CD14-positive monocyte (primary cell): ENCODE measurements around the gene AP4S1. TPM values are rescaled to one million over a fixed set of nuclear protein-coding genes. Genes with fewer than 3 reads are reported as not detected.

Experiments used
- DNase-seq, 3 donors: peaks; one replicate each; pipeline ENCODE4 v3.0.0-alpha.2; 2011 to 2022
- H2AFZ ChIP-seq: 2 replicates; pipeline ENCODE4 v1.6.0; 2012; ENCODE audit warnings: mild to moderate bottlenecking, low read depth, low read length, inconsistent platforms; ENCODE audit not compliant: insufficient read depth, poor library complexity, severe bottlenecking
- H3K27ac ChIP-seq, 2 donors: 1 replicate in 1 of 2; 2 replicates in 1 of 2; pipeline ENCODE4 v1.5.1; 2012 to 2013; ENCODE audit warnings: low read length in 2 of 2, control low read depth in 1 of 2, inconsistent platforms in 1 of 2, low read depth in 1 of 2, mild to moderate bottlenecking in 1 of 2
- H3K27me3 ChIP-seq, 2 donors: one replicate each; pipeline versions ENCODE4 v1.6.0 to v1.6.1; 2011 to 2013; ENCODE audit warnings: low read length in 2 of 2; ENCODE audit not compliant: control insufficient read depth in 2 of 2, insufficient read depth in 2 of 2
- H3K36me3 ChIP-seq, 2 donors: replicated peaks in 1 of 2; 1 replicate in 1 of 2; 2 replicates in 1 of 2; pipeline versions ENCODE4 v1.5.1 to v1.6.1; 2012 to 2013; ENCODE audit warnings: low read length in 2 of 2, control low read depth in 1 of 2, inconsistent platforms in 1 of 2, mild to moderate bottlenecking in 1 of 2; ENCODE audit not compliant: insufficient read depth in 2 of 2, control insufficient read depth in 1 of 2
- H3K4me1 ChIP-seq, 2 donors: 1 replicate in 1 of 2; 2 replicates in 1 of 2; pipeline versions ENCODE4 v1.5.1 to v1.6.1; 2012 to 2013; ENCODE audit warnings: low read length in 2 of 2, control low read depth in 1 of 2, inconsistent platforms in 1 of 2, mild to moderate bottlenecking in 1 of 2, moderate library complexity in 1 of 2; ENCODE audit not compliant: insufficient read depth in 2 of 2, control insufficient read depth in 1 of 2
- H3K4me2 ChIP-seq: replicated peaks from 2 replicates; pipeline ENCODE3; 2012; ENCODE audit warnings: low read length, moderate library complexity, mild to moderate bottlenecking; ENCODE audit not compliant: poor library complexity, severe bottlenecking; ENCODE audit errors: extremely low read depth
- H3K4me3 ChIP-seq, 3 experiments: fragments of 200-600 bp in 1 of 3; sonication (generic) in 1 of 3; replicated peaks in 1 of 3; 1 replicate in 2 of 3; 2 replicates in 1 of 3; pipeline ENCODE4 v1.5.1; 2011 to 2013; ENCODE audit warnings: low read length in 3 of 3, mild to moderate bottlenecking in 3 of 3, control low read depth in 2 of 3, low read depth in 2 of 3, inconsistent platforms in 1 of 3, moderate library complexity in 1 of 3
- H3K79me2 ChIP-seq: 2 replicates; pipeline ENCODE4 v1.6.0; 2012; ENCODE audit warnings: mild to moderate bottlenecking, control low read depth, inconsistent platforms, low read length, moderate library complexity; ENCODE audit not compliant: insufficient read depth
- H3K9ac ChIP-seq: 2 replicates; pipeline ENCODE4 v1.6.0; 2017; ENCODE audit warnings: low read length, mild to moderate bottlenecking; ENCODE audit not compliant: insufficient read depth, poor library complexity, severe bottlenecking
- H3K9me3 ChIP-seq, 2 donors: replicated peaks in 1 of 2; 1 replicate in 1 of 2; 2 replicates in 1 of 2; pipeline versions ENCODE4 v1.5.1 to v1.6.1; 2012 to 2013; ENCODE audit warnings: low read length in 2 of 2, control low read depth in 1 of 2; ENCODE audit not compliant: control insufficient read depth in 1 of 2, insufficient read depth in 1 of 2
- H4K20me1 ChIP-seq: 2 replicates; pipeline ENCODE4 v1.6.0; 2012; ENCODE audit warnings: mild to moderate bottlenecking, low read length, control low read depth, moderate library complexity; ENCODE audit not compliant: insufficient read depth
- H3K27ac Mint-ChIP-seq, 7 donors: one replicate each; pipeline ENCODE4 v1.8.0; 2020; ENCODE audit warnings: mild to moderate bottlenecking in 7 of 7, mixed read lengths in 7 of 7, moderate library complexity in 6 of 7, inconsistent platforms in 2 of 7
- H3K27me3 Mint-ChIP-seq, 3 donors: one replicate each; pipeline ENCODE4 v1.8.0; 2021 to 2022; ENCODE audit warnings: low read depth in 3 of 3, mild to moderate bottlenecking in 3 of 3, mixed read lengths in 3 of 3, moderate library complexity in 3 of 3, inconsistent platforms in 1 of 3
- H3K36me3 Mint-ChIP-seq, 2 donors: one replicate each; pipeline ENCODE4 v1.8.0; 2020; ENCODE audit warnings: mixed read lengths in 2 of 2, inconsistent platforms in 1 of 2, mild to moderate bottlenecking in 1 of 2
- H3K4me1 Mint-ChIP-seq: one replicate; pipeline ENCODE4 v1.8.0; 2020; ENCODE audit warnings: mild to moderate bottlenecking, mixed read lengths
- H3K4me3 Mint-ChIP-seq, 2 donors: one replicate each; pipeline ENCODE4 v1.8.0; 2020; ENCODE audit warnings: mild to moderate bottlenecking in 2 of 2, mixed read lengths in 2 of 2, moderate library complexity in 1 of 2
- H3K9me3 Mint-ChIP-seq, 7 donors: one replicate each; pipeline ENCODE4 v1.8.0; 2020 to 2022; ENCODE audit warnings: mixed read lengths in 7 of 7, mild to moderate bottlenecking in 6 of 7, moderate library complexity in 6 of 7, inconsistent platforms in 2 of 7
- WGBS: methylation state at CpG from one replicate; pipeline ENCODE4 v1.1.5; 2013; ENCODE audit warnings: missing lambda C conversion rate; ENCODE audit not compliant: insufficient coverage; 5-methylcytosine and 5-hydroxymethylcytosine counted together
- intact Hi-C, 2 donors: fragments of 100-400 bp; cut with micrococcal nuclease; formaldehyde crosslinking; loops; one replicate each; pipeline versions ENCODE4 v1.15.0 to v1.15.1; 2023
- polyA plus RNA-seq, 3 donors: library from polyadenylated mRNA; depleted of rRNA in 1 of 3; unstranded in 2 of 3; stranded (reverse) in 1 of 3; fragments of 300-500 nt in 2 of 3; fragments of >200 nt in 1 of 3; fragmentation: Illumina TruSeq in 2 of 3; gene quantifications; 1 replicate in 2 of 3; 2 replicates in 1 of 3; pipeline ENCODE4 v1.2.3, GENCODE V29; 2012 to 2021
- TF ChIP-seq, protein P1 (sequence below): fragments of 200-600 bp; IDR thresholded peaks from one replicate; pipeline ENCODE4 v1.8.0; 2022; ENCODE audit warnings: antibody characterized with exemption, mild to moderate bottlenecking

Gene AP4S1
- polyA plus RNA-seq, 3 donors = 1.7 to 5.1 (median 2.8) TPM

DNA sequence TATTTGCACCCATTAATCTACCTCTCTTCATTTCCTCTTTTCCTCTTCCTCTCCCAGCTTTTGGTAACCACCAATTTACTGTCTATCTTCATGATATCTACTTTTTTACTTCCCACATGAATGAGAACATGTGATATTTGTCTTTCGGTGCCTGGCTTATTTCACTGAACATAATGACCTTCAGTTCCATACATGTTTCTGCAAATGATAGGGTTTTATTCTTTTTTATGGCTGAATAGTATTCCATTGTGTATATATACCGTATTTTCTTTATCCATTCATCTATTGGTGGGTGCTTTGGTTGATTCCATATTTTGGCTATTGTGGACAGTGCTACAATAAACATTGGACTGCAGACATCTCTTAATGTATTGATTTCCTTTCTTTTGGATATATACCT, 49.7 kb downstream of the AP4S1 start:
- Histone ChIP-seq H3K4me3 (no peak overlapping the region), H3K36me3 (no peaks in the 10 kb centered on the region), H3K9ac (no peak overlapping the region), H3K27ac (no peak overlapping the region), H2AFZ (no peak overlapping the region), H3K4me1 (no peaks in the 10 kb centered on the region), H3K4me2 (no peak overlapping the region), H3K79me2 (no peaks in the 10 kb centered on the region), H3K27me3 (no peaks in the 10 kb centered on the region), H4K20me1 (no peaks in the 10 kb centered on the region), H3K9me3 (no peaks in the 10 kb centered on the region)
- H3K27ac Mint-ChIP-seq = no peak overlapping the region
- peaks cover 4 to 7% of the 10 kb centered on the region in 2 donors for H3K36me3 Mint-ChIP-seq
- intact Hi-C loops = loop anchor here in 1 of 2 donors (10.0 kb wide), 1 partner anchor 50 kb away; the partner anchor contains the start of genes AP4S1 and STRN3
- peaks cover 4% of the 10 kb centered on the region for H3K4me1 Mint-ChIP-seq
- DNase-seq = no peak
- H3K27me3 Mint-ChIP-seq = peaks cover 0 to 1% (median 0%) of the 10 kb centered on the region in 3 donors
- TF ChIP-seq, protein P1, sequence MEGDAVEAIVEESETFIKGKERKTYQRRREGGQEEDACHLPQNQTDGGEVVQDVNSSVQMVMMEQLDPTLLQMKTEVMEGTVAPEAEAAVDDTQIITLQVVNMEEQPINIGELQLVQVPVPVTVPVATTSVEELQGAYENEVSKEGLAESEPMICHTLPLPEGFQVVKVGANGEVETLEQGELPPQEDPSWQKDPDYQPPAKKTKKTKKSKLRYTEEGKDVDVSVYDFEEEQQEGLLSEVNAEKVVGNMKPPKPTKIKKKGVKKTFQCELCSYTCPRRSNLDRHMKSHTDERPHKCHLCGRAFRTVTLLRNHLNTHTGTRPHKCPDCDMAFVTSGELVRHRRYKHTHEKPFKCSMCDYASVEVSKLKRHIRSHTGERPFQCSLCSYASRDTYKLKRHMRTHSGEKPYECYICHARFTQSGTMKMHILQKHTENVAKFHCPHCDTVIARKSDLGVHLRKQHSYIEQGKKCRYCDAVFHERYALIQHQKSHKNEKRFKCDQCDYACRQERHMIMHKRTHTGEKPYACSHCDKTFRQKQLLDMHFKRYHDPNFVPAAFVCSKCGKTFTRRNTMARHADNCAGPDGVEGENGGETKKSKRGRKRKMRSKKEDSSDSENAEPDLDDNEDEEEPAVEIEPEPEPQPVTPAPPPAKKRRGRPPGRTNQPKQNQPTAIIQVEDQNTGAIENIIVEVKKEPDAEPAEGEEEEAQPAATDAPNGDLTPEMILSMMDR = no peak
- peaks cover 0 to 4% (median 0%) of the 10 kb centered on the region in 7 donors for H3K9me3 Mint-ChIP-seq
- no peak overlapping the region for H3K4me3 Mint-ChIP-seq
- WGBS = no CpG with 5 or more reads among the region's 2 CpGs

DNA sequence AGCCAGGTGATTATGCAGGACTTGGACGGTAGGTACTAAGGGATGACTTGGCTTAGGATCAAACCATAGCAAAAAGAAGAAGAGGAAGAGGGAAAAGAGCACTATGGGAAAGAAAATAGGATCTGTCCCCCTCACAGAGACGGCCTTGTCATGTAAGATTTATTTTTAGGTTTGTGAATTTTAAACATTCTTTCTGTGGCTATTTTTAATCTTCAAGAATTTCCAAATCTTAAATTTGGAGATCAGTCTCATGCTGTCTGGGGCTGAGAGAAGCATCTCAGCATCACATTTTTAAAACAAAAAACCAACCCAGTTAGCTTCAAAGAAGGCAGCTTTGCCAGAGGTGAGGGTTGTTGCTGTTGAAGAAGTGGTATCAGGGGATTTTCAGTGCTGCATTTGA, 53.3 kb downstream of the AP4S1 start:
- 0% methylated on average over 1 of the region's 2 CpGs for WGBS
- H3K36me3 Mint-ChIP-seq = peaks cover 6% of the 10 kb centered on the region in 2 donors
- TF ChIP-seq, protein P1 = no peak
- intact Hi-C loops = loop anchor here in 1 of 2 donors (10.0 kb wide), 1 partner anchor 54 kb away; the partner anchor contains the start of genes AP4S1 and STRN3
- H3K27me3 Mint-ChIP-seq = peaks cover 0 to 1% (median 0%) of the 10 kb centered on the region in 3 donors
- H2AFZ ChIP-seq = no peak overlapping the region
- H3K9ac ChIP-seq = no peak overlapping the region
- peak overlapping the region in 1 of 7 donors; percentile 72 for H3K27ac Mint-ChIP-seq
- H3K27me3 ChIP-seq = no peaks in the 10 kb centered on the region
- no peak overlapping the region for H3K27ac ChIP-seq
- H3K4me3 Mint-ChIP-seq = no peak overlapping the region
- H3K9me3 Mint-ChIP-seq = peaks cover 0 to 4% (median 0%) of the 10 kb centered on the region in 7 donors
- H3K4me2 ChIP-seq = no peak overlapping the region
- DNase-seq = no peak
- no peaks in the 10 kb centered on the region for H4K20me1 ChIP-seq
- no peaks in the 10 kb centered on the region for H3K79me2 ChIP-seq
- H3K4me1 Mint-ChIP-seq = peaks cover 4% of the 10 kb centered on the region
- no peaks in the 10 kb centered on the region for H3K9me3 ChIP-seq
- H3K36me3 ChIP-seq = no peaks in the 10 kb centered on the region
- H3K4me3 ChIP-seq = no peak overlapping the region
- no peaks in the 10 kb centered on the region for H3K4me1 ChIP-seq
